ENCODE results near the gene PPEF1.

PPEF1 gene

GRCh38 chrX:18707426-18708049, at the start of gene PPEF1:
Gene PPEF1, plus strand, starts transcription at chrX:18707645. Its CDS starts 136 bp downstream, at chrX:18707781.
- DNase-seq = no peak

GRCh38 chrX:18661273-18661672, 46.2 kb upstream of the PPEF1 start:
- DNase-seq = no peak

- DNase-seq = no peak
These were observed 42.5 kb upstream of the PPEF1 start for GRCh38 chrX:18664947-18665346.

GRCh38 chrX:18666614-18667013, 40.8 kb upstream of the PPEF1 start:
- DNase-seq = no peak

GRCh38 chrX:18668071-18668835, 39.2 kb upstream of the PPEF1 start:
- no peak for DNase-seq

GRCh38 chrX:18672008-18672407, 35.4 kb upstream of the PPEF1 start, which contains the start of gene RS1:
Gene RS1, minus strand, starts transcription at chrX:18672108. Its CDS starts 40 bp downstream, at chrX:18672068.
- DNase-seq = no peak

- DNase-seq = peak; percentile 49
These were observed 33.0 kb upstream of the PPEF1 start for GRCh38 chrX:18674417-18674787.

- peak; percentile 89 for DNase-seq
These were observed 32.4 kb upstream of the PPEF1 start for GRCh38 chrX:18674788-18675735.

- no peak for DNase-seq
These were observed 31.4 kb upstream of the PPEF1 start for GRCh38 chrX:18676050-18676449.

GRCh38 chrX:18676470-18676869, 31.0 kb upstream of the PPEF1 start:
- no peak for DNase-seq

- DNase-seq = no peak
These were observed 30.1 kb upstream of the PPEF1 start for GRCh38 chrX:18677161-18677869.

GRCh38 chrX:18681996-18682395, 25.4 kb upstream of the PPEF1 start:
- no peak for DNase-seq

- no peak for DNase-seq
These were observed 24.5 kb upstream of the PPEF1 start for GRCh38 chrX:18682979-18683387.

- DNase-seq = no peak
These were observed 19.5 kb upstream of the PPEF1 start for GRCh38 chrX:18687856-18688495.

- no peak for DNase-seq
These were observed 16.0 kb upstream of the PPEF1 start for GRCh38 chrX:18691431-18691830.

GRCh38 chrX:18692541-18692940, 14.9 kb upstream of the PPEF1 start:
- DNase-seq = no peak

GRCh38 chrX:18696653-18697052, 10.8 kb upstream of the PPEF1 start:
- DNase-seq = no peak

- no peak for DNase-seq
These were observed 8.5 kb upstream of the PPEF1 start for GRCh38 chrX:18698737-18699650.

GRCh38 chrX:18701621-18702361, 5.7 kb upstream of the PPEF1 start:
- DNase-seq = no peak

All from right forelimb (tissue), 1 donor.